OCI-LY3 (cell line): ENCODE measurements around the gene FAM169A.
"Not testable (repeated sequence)": the region's sequence is repeated elsewhere in the genome, so short reads cannot be mapped to it uniquely, and the experiment has no call there.

Experiments used
- H2AFZ ChIP-seq: fragments of 200-600, 300-600 bp; shearing (Covaris generic); 2 replicates; pipeline ENCODE4 v1.6.0; 2014; ENCODE audit warnings: antibody characterized with exemption, low read depth, low read length
- H3K27ac ChIP-seq: fragments of 200-600, 300-600 bp; sonication (generic); 2 replicates; pipeline ENCODE4 v1.5.1; 2014; ENCODE audit warnings: mild to moderate bottlenecking, low read length, moderate library complexity, mixed read lengths
- H3K27me3 ChIP-seq: fragments of 200-600, 300-600 bp; sonication (generic); 2 replicates; pipeline ENCODE4 v1.6.1; 2014; ENCODE audit warnings: low read depth, low read length, mixed read lengths
- H3K36me3 ChIP-seq: fragments of 200-600, 300-600 bp; sonication (generic); replicated peaks from 2 replicates; pipeline ENCODE3; 2014; ENCODE audit warnings: low read depth, low read length, mixed read lengths
- H3K4me1 ChIP-seq: fragments of 300-600, 200-600 bp; sonication (generic); 2 replicates; pipeline ENCODE4 v1.6.1; 2014; ENCODE audit warnings: low read length, mixed read lengths
- H3K4me2 ChIP-seq: fragments of 200-600, 300-600 bp; sonication (generic); 2 replicates; pipeline ENCODE4 v1.6.1; 2014; ENCODE audit warnings: low read length, mixed read lengths
- H3K4me3 ChIP-seq: fragments of 300-600, 200-600 bp; sonication (generic); 2 replicates; pipeline ENCODE4 v1.5.1; 2014; ENCODE audit warnings: antibody characterized with exemption, mild to moderate bottlenecking, low read length, moderate library complexity
- H3K79me2 ChIP-seq: fragments of 300-600, 200-600 bp; shearing (Covaris generic); 2 replicates; pipeline ENCODE4 v1.6.1; 2014; ENCODE audit warnings: mild to moderate bottlenecking, low read length, mixed read lengths
- H3K9ac ChIP-seq: fragments of 300-600, 200-600 bp; shearing (Covaris generic); 2 replicates; pipeline ENCODE4 v1.6.0; 2014; ENCODE audit warnings: mild to moderate bottlenecking, low read length, moderate library complexity
- H3K9me3 ChIP-seq: fragments of 200-600, 300-600 bp; shearing (Covaris generic); 2 replicates; pipeline ENCODE4 v1.6.1; 2014; ENCODE audit warnings: low read length, mixed read lengths; ENCODE audit not compliant: insufficient read depth
- H4K20me1 ChIP-seq: fragments of 200-600, 300-600 bp; sonication (generic); 2 replicates; pipeline ENCODE4 v1.6.1; 2016; ENCODE audit warnings: low read length, mixed read lengths; ENCODE audit not compliant: insufficient read depth
- CTCF ChIP-seq: fragments of 200-600, 300-600 bp; sonication (generic); IDR thresholded peaks from 2 replicates; pipeline ENCODE4 v1.5.1; 2014; ENCODE audit warnings: antibody characterized with exemption, low read length, low read depth
- EZH2phosphoT487 ChIP-seq: fragments of 200-600 bp; shearing (Covaris generic); IDR thresholded peaks from 2 replicates; pipeline ENCODE4 v1.6.1; 2018; ENCODE audit warnings: antibody characterized with exemption, mixed run types, low read depth

FAM169A gene

GRCh38 chr5:74865804-74866595, at the start of gene FAM169A:
Gene FAM169A (minus strand): TSS chr5:74866387. CDS start chr5:74841676, 24,711 bp downstream.
- H2AFZ ChIP-seq, result peak within 1 kb of the TSS; percentile 88
- no peak for TF ChIP-seq CTCF
- TF ChIP-seq EZH2phosphoT487, result no peak
- H3K4me3 ChIP-seq, result peak within 1 kb of the TSS; percentile 90
- H3K27ac ChIP-seq, result no peak within 1 kb of the TSS
- H4K20me1 ChIP-seq, result no peaks in the 10 kb centered on the region
- H3K27me3 ChIP-seq, result no peaks in the 10 kb centered on the region
- no peaks in the 10 kb centered on the region for H3K36me3 ChIP-seq
- peak within 1 kb of the TSS; percentile 65 for H3K9ac ChIP-seq
- H3K79me2 ChIP-seq, result peaks cover 12% of the 10 kb centered on the region
- peaks cover 5% of the 10 kb centered on the region for H3K4me1 ChIP-seq
- H3K4me2 ChIP-seq, result peak within 1 kb of the TSS; percentile 77
- no peaks in the 10 kb centered on the region for H3K9me3 ChIP-seq

- H3K4me1 ChIP-seq, result no peaks in the 10 kb centered on the region
- TF ChIP-seq EZH2phosphoT487 (no peak), CTCF (no peak)
- no peak overlapping the region for H3K4me3 ChIP-seq
- H2AFZ ChIP-seq, result no peak overlapping the region
- no peaks in the 10 kb centered on the region for H3K79me2 ChIP-seq
- H3K27me3 ChIP-seq, result no peaks in the 10 kb centered on the region
- no peak overlapping the region for H3K9ac ChIP-seq
- H3K36me3 ChIP-seq, result no peaks in the 10 kb centered on the region
- H3K9me3 ChIP-seq, result no peaks in the 10 kb centered on the region
- no peak overlapping the region for H3K4me2 ChIP-seq
- no peaks in the 10 kb centered on the region for H4K20me1 ChIP-seq
- H3K27ac ChIP-seq, result no peak overlapping the region
Observed at GRCh38 chr5:74915488-74915887, 49.3 kb upstream of the FAM169A start.

- not testable (repeated sequence) for H2AFZ ChIP-seq, H3K79me2 ChIP-seq, H3K9ac ChIP-seq, H3K4me3 ChIP-seq, H3K27ac ChIP-seq, H4K20me1 ChIP-seq, H3K27me3 ChIP-seq, H3K36me3 ChIP-seq, H3K4me2 ChIP-seq, H3K9me3 ChIP-seq, H3K4me1 ChIP-seq
Observed at GRCh38 chr5:74911421-74911820, 45.2 kb upstream of the FAM169A start.

GRCh38 chr5:74909888-74910287, 43.7 kb upstream of the FAM169A start:
- not testable (repeated sequence) for H3K27me3 ChIP-seq, H4K20me1 ChIP-seq, H3K27ac ChIP-seq, H3K79me2 ChIP-seq, H3K9me3 ChIP-seq, H3K4me1 ChIP-seq, H3K4me2 ChIP-seq, H3K36me3 ChIP-seq, H3K4me3 ChIP-seq, H3K9ac ChIP-seq, H2AFZ ChIP-seq

- H3K4me3 ChIP-seq, H3K4me1 ChIP-seq: not testable (repeated sequence)
Observed at GRCh38 chr5:74908237-74908636, 42.0 kb upstream of the FAM169A start.

GRCh38 chr5:74904713-74905112, 38.5 kb upstream of the FAM169A start:
- H3K4me3 ChIP-seq, H3K4me2 ChIP-seq, H3K4me1 ChIP-seq, H4K20me1 ChIP-seq, H3K79me2 ChIP-seq, H3K27me3 ChIP-seq, H3K36me3 ChIP-seq, H3K9ac ChIP-seq, H3K27ac ChIP-seq, H2AFZ ChIP-seq, H3K9me3 ChIP-seq: not testable (repeated sequence)

More at GRCh38 chr5:74908237-74908636, 42.0 kb upstream of the FAM169A start:
- not testable (repeated sequence) for H3K27ac ChIP-seq, H3K9ac ChIP-seq, H2AFZ ChIP-seq, H3K27me3 ChIP-seq, H3K36me3 ChIP-seq, H3K79me2 ChIP-seq, H4K20me1 ChIP-seq, H3K4me2 ChIP-seq, H3K9me3 ChIP-seq
